ENCODE data around the gene KBTBD13. TPM values are rescaled to one million over a fixed set of nuclear protein-coding genes. Genes with fewer than 3 reads are reported as not detected.

Gene KBTBD13
- total RNA-seq, 1 experiment from 2014 or later: not detected

- H3K27ac ChIP-seq (ENCODE audit: low read length): no peak overlapping the region
- BruUV-seq (replicated peaks): no TSS peak
- POLR2A ChIA-PET (ENCODE audit: unreplicated experiment): no interaction called here
- TF ChIP-seq EZH2 (IDR thresholded peaks at IDR 0.05; ENCODE audit: low read length, unreplicated experiment): no peak
- no peaks in the 10 kb centered on the region for H4K20me1 ChIP-seq (ENCODE audit: low read length)
- H3K36me3 ChIP-seq (ENCODE audit: low read depth, low read length): no peaks in the 10 kb centered on the region
- no peaks in the 10 kb centered on the region for H3K27me3 ChIP-seq (ENCODE audit: low read length)
- H2AFZ ChIP-seq (ENCODE audit: low read length): no peak overlapping the region
- intact Hi-C loops (cut with micrococcal nuclease): loop anchor here (10.0 kb wide), 1 partner anchor 215 kb away; no protein-coding TSS in a partner anchor
- no peak overlapping the region for H3K4me3 ChIP-seq (ENCODE audit: low read length)
- no peaks in the 10 kb centered on the region for H3K9me3 ChIP-seq (ENCODE audit: low read length)
- peaks cover 17% of the 10 kb centered on the region for H3K4me1 ChIP-seq (ENCODE audit: insufficient read depth, low read length)
- no peak overlapping the region for H3K4me2 ChIP-seq (ENCODE audit: low read length)
- H3F3A ChIP-seq (ENCODE audit: low read length, unreplicated experiment): no peaks in the 10 kb centered on the region
- ATAC-seq (no peak), DNase-seq (no peak)
- H3K79me2 ChIP-seq (ENCODE audit: low read length): no peaks in the 10 kb centered on the region
- no peak overlapping the region for H3K9ac ChIP-seq (ENCODE audit: low read length)
- CTCF ChIA-PET: no interaction called here
- H3K9me2 ChIP-seq (replicated peaks; ENCODE audit: low read length): no peaks in the 10 kb centered on the region
Observed at GRCh38 chr15:65059931-65060596, 16.5 kb upstream of the KBTBD13 start.

GRCh38 chr15:65060641-65061397 lies 15.7 kb upstream of the KBTBD13 start:
- ChIA-PET CTCF (no interaction called here), POLR2A (ENCODE audit: unreplicated experiment) (no interaction called here)
- Histone ChIP-seq H3K4me3 (ENCODE audit: low read length) (no peak overlapping the region), H3K9me2 (replicated peaks; ENCODE audit: low read length) (no peaks in the 10 kb centered on the region), H3F3A (ENCODE audit: low read length, unreplicated experiment) (no peaks in the 10 kb centered on the region), H3K9ac (ENCODE audit: low read length) (no peak overlapping the region), H3K27ac (ENCODE audit: low read length) (no peak overlapping the region), H2AFZ (ENCODE audit: low read length) (no peak overlapping the region), H3K27me3 (ENCODE audit: low read length) (no peaks in the 10 kb centered on the region), H3K4me1 (ENCODE audit: insufficient read depth, low read length) (peaks cover 11% of the 10 kb centered on the region), H3K9me3 (ENCODE audit: low read length) (no peaks in the 10 kb centered on the region), H4K20me1 (ENCODE audit: low read length) (no peaks in the 10 kb centered on the region), H3K4me2 (ENCODE audit: low read length) (no peak overlapping the region), H3K36me3 (ENCODE audit: low read depth, low read length) (no peaks in the 10 kb centered on the region), H3K79me2 (ENCODE audit: low read length) (no peaks in the 10 kb centered on the region)
- ATAC-seq (no peak), DNase-seq (no peak)
- no peak for TF ChIP-seq CTCF (conservative IDR thresholded peaks at IDR 0.05; ENCODE audit: low read depth, low read length)
- no peak for TF ChIP-seq EZH2phosphoT487 (IDR thresholded peaks at IDR 0.05; ENCODE audit: borderline replicate concordance, low read length)
- no peak for TF ChIP-seq EZH2 (IDR thresholded peaks at IDR 0.05; ENCODE audit: low read length, unreplicated experiment)
- intact Hi-C loops (cut with micrococcal nuclease): no loop called here
- BruUV-seq (replicated peaks): no TSS peak

- Histone ChIP-seq H3K4me3 (ENCODE audit: low read length) (no peak overlapping the region), H3K9me2 (replicated peaks; ENCODE audit: low read length) (no peaks in the 10 kb centered on the region), H3K36me3 (ENCODE audit: low read depth, low read length) (no peaks in the 10 kb centered on the region), H3K9me3 (ENCODE audit: low read length) (no peaks in the 10 kb centered on the region), H2AFZ (ENCODE audit: low read length) (no peak overlapping the region), H3K4me2 (ENCODE audit: low read length) (no peak overlapping the region), H4K20me1 (ENCODE audit: low read length) (no peaks in the 10 kb centered on the region), H3K27me3 (ENCODE audit: low read length) (no peaks in the 10 kb centered on the region), H3K9ac (ENCODE audit: low read length) (no peak overlapping the region), H3K79me2 (ENCODE audit: low read length) (no peaks in the 10 kb centered on the region), H3K4me1 (ENCODE audit: insufficient read depth, low read length) (peaks cover 6% of the 10 kb centered on the region), H3F3A (ENCODE audit: low read length, unreplicated experiment) (no peaks in the 10 kb centered on the region), H3K27ac (ENCODE audit: low read length) (no peak overlapping the region)
- ChIA-PET POLR2A (ENCODE audit: unreplicated experiment) (no interaction called here), CTCF (no interaction called here)
- TF ChIP-seq EZH2 (IDR thresholded peaks at IDR 0.05; ENCODE audit: low read length, unreplicated experiment) (no peak), CTCF (conservative IDR thresholded peaks at IDR 0.05; ENCODE audit: low read depth, low read length) (no peak), EZH2phosphoT487 (IDR thresholded peaks at IDR 0.05; ENCODE audit: borderline replicate concordance, low read length) (no peak)
- no TSS peak for BruUV-seq (replicated peaks)
- DNase-seq: no peak
- ATAC-seq: no peak
- intact Hi-C loops (cut with micrococcal nuclease): no loop called here
Observed at GRCh38 chr15:65062061-65062460, 14.5 kb upstream of the KBTBD13 start.
